ENCODE results near the gene LRRTM4.
"Not testable (repeated sequence)": the region's sequence is repeated elsewhere in the genome, so short reads cannot be mapped to it uniquely, and the experiment has no call there.

GRCh38 chr2:77128479-77128878, 393.7 kb downstream of the LRRTM4 start:
- TF ChIP-seq CTCF (conservative IDR thresholded peaks at IDR 0.05 in 1 of 2, IDR thresholded peaks at IDR 0.05 in 1 of 2; ENCODE audit: extremely low read depth in 1 of 2, insufficient read depth in 1 of 2, low read depth in 1 of 2, low read length in 2 of 2); EZH2 (IDR thresholded peaks at IDR 0.05; ENCODE audit: borderline replicate concordance, low read length): not testable (repeated sequence)
